ENCODE data around the gene DPY19L2.
"Not testable (repeated sequence)": the region's sequence is repeated elsewhere in the genome, so short reads cannot be mapped to it uniquely, and the experiment has no call there.

The DPY19L2 gene

DNA sequence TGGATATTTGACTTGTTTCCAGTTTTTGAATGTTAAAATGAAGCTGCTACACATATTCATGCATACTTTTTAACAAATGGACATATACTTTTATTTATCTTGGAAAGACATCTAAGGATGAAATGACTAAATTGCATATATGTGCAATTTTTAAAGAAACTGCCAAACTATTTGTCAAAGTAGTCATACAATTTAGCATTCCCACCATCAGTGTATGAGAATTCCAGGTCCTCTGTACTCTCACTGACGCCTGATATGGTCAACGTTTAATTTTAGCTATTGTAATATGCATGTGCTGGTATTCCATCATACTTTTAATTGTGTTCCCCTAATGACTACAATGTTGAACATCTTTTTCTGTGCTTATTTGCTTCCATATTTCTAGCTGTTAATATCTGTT, 22.5 kb upstream of the DPY19L2 start:
- not testable (repeated sequence) for H3K4me3 ChIP-seq (ENCODE audit: low read length); H3K9ac ChIP-seq (ENCODE audit: low read length); H3K9me3 ChIP-seq (ENCODE audit: control insufficient read depth, low read depth, low read length); H3K27ac ChIP-seq (ENCODE audit: low read length); H3K27me3 ChIP-seq (ENCODE audit: control insufficient read depth, insufficient read depth, low read length); H3K4me1 ChIP-seq (ENCODE audit: control insufficient read depth, low read depth, low read length); H3K36me3 ChIP-seq (ENCODE audit: control insufficient read depth, low read depth, low read length)

DNA sequence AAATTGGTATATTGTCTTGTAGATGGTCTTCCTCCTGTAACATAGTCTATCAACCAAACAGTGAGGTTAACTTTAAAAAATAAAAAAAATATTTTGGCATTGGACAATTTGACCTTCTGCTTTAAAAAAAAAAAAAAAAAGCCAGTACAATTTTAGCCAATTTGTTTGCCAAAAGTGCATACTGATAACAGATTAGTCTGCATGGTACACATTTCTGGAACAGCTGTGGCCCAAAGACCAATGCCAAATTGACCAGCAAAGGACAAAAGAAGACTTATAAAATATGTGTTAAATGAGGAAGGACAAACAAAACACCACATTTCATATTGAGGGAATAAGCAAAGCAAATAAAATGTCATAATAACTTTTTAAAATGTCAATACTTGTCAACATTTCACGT, 20.8 kb upstream of the DPY19L2 start:
- not testable (repeated sequence) for H3K9ac ChIP-seq (ENCODE audit: low read length); H3K9me3 ChIP-seq (ENCODE audit: control insufficient read depth, low read depth, low read length); H3K4me3 ChIP-seq (ENCODE audit: low read length); H3K36me3 ChIP-seq (ENCODE audit: control insufficient read depth, low read depth, low read length); H3K27ac ChIP-seq (ENCODE audit: low read length); H3K4me1 ChIP-seq (ENCODE audit: control insufficient read depth, low read depth, low read length); H3K27me3 ChIP-seq (ENCODE audit: control insufficient read depth, insufficient read depth, low read length)

DNA sequence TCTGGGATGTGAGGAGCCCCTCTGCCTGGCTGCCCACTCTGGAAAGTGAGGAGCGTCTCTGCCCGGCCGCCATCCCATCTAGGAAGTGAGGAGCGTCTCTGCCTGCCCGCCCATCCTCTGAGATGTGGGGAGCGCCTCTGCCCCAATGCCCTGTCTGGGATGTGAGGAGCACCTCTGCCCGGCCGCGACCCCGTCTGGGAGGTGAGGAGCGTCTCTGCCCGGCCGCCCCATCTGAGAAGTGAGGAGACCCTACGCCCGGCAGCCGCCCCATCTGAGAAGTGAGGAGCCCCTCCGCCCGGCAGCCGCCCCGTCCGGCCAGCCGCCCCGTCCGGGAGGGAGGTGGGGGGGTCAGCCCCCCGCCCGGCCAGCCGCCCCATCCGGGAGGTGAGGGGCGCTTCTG, 18.3 kb upstream of the DPY19L2 start:
- not testable (repeated sequence) for H3K4me1 ChIP-seq (ENCODE audit: control insufficient read depth, low read depth, low read length); H3K27me3 ChIP-seq (ENCODE audit: control insufficient read depth, insufficient read depth, low read length); H3K4me3 ChIP-seq (ENCODE audit: low read length); H3K9ac ChIP-seq (ENCODE audit: low read length); H3K27ac ChIP-seq (ENCODE audit: low read length); H3K36me3 ChIP-seq (ENCODE audit: control insufficient read depth, low read depth, low read length); H3K9me3 ChIP-seq (ENCODE audit: control insufficient read depth, low read depth, low read length)

DNA sequence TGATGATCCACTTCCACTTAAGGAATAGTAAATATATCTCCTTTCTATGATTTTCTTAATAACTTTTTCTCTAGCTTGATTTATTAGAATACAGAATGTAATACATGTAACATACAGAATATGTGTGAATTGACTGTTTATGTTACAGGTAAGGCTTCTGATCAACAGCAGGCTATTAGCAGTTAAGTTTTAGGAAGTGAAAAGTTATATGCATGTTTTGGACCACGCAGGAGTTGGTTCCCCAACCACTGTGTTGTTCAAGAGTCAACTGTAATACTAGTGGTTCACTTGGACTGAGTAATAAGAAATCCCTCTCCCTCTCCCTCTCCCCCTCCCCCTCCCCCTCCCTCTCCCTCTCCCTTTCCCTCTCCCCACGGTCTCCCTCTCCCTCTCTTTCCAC, 17.5 kb upstream of the DPY19L2 start:
- H3K9ac ChIP-seq (ENCODE audit: low read length); H3K4me1 ChIP-seq (ENCODE audit: control insufficient read depth, low read depth, low read length); H3K27me3 ChIP-seq (ENCODE audit: control insufficient read depth, insufficient read depth, low read length); H3K36me3 ChIP-seq (ENCODE audit: control insufficient read depth, low read depth, low read length); H3K27ac ChIP-seq (ENCODE audit: low read length); H3K4me3 ChIP-seq (ENCODE audit: low read length); H3K9me3 ChIP-seq (ENCODE audit: control insufficient read depth, low read depth, low read length): not testable (repeated sequence)

DNA sequence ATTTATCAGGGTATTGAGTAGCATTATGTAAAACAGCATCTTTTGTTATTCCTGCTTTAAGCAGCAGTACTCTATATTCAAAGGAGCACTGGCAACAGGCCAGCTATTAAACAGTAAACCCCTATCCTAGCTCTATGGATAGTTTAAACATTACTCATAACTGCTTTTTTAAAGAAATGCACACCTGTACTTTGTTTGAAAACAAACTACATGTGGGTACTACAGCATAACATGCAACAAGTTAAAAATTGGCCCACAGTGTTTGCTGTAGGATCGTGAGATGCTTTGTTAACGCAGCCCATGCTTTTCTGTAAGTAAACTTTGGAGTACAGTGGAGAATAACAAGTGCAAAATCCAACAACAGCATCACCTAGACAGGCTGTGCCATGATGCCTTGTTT, 14.3 kb upstream of the DPY19L2 start:
- H3K9me3 ChIP-seq (ENCODE audit: control insufficient read depth, low read depth, low read length); H3K36me3 ChIP-seq (ENCODE audit: control insufficient read depth, low read depth, low read length); H3K4me1 ChIP-seq (ENCODE audit: control insufficient read depth, low read depth, low read length); H3K27ac ChIP-seq (ENCODE audit: low read length); H3K4me3 ChIP-seq (ENCODE audit: low read length); H3K9ac ChIP-seq (ENCODE audit: low read length); H3K27me3 ChIP-seq (ENCODE audit: control insufficient read depth, insufficient read depth, low read length): not testable (repeated sequence)

DNA sequence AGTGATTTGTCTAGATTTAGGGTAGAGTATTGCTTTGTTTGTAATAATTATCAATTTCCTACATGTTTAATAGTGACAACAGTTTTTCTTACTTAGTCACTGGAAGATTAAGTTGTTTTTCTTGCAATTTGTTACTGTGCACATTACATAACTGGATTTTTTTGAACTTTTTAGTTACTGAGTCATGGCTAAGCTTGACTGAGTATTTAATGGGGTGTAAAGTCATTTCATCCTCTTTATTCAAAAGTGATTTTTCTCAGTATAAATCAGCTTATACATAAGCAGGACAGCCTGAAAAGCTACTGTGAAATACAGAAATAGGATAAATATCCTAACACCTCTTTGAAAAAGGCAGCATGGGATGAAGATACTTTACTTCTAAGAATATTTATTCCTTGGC, 12.5 kb upstream of the DPY19L2 start:
- not testable (repeated sequence) for H3K9ac ChIP-seq (ENCODE audit: low read length); H3K4me3 ChIP-seq (ENCODE audit: low read length); H3K27ac ChIP-seq (ENCODE audit: low read length); H3K27me3 ChIP-seq (ENCODE audit: control insufficient read depth, insufficient read depth, low read length); H3K9me3 ChIP-seq (ENCODE audit: control insufficient read depth, low read depth, low read length); H3K36me3 ChIP-seq (ENCODE audit: control insufficient read depth, low read depth, low read length); H3K4me1 ChIP-seq (ENCODE audit: control insufficient read depth, low read depth, low read length)

DNA sequence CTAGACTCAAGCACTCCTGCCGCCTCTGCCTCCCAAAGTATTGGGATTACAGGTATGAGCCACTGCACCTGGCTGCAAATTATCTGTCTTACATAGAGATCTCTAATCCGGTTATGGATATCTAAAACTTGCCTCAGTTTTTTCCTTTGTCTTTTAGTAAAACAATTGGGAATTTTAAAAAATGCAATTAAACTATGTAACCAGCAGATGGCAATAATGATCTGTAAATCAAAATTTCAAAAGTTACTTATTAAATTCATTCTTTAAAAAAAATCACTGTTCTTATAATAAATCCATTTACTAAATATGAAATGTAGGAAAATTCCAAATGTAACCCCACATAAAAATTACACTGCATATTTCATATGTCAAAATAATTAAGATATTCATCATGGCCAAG, 4.3 kb upstream of the DPY19L2 start:
- H3K9ac ChIP-seq (ENCODE audit: low read length); H3K36me3 ChIP-seq (ENCODE audit: control insufficient read depth, low read depth, low read length); H3K4me3 ChIP-seq (ENCODE audit: low read length); H3K27ac ChIP-seq (ENCODE audit: low read length); H3K4me1 ChIP-seq (ENCODE audit: control insufficient read depth, low read depth, low read length); H3K9me3 ChIP-seq (ENCODE audit: control insufficient read depth, low read depth, low read length): not testable (repeated sequence)
- peaks cover 17% of the 10 kb centered on the region for H3K27me3 ChIP-seq (ENCODE audit: control insufficient read depth, insufficient read depth, low read length)

DNA sequence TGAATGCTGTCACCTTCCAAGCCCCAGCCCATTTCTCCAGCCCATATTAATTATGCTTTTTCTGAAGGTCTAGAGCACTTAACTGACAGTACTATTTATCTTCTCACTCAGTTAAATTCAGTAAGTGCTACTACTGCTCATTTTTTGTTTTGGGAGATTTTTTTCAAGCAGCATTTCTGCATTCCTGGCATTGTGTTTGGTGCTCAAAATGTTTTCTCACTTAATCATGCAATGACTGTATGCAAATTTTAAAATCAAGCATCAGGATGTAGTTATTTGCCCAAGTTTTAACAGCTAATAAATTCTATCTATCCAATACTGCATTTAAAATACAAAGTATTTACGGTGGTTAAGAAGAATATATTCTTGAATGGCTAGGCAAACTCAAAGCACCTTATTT, 1.6 kb upstream of the DPY19L2 start:
- H3K4me3 ChIP-seq (ENCODE audit: low read length); H3K9me3 ChIP-seq (ENCODE audit: control insufficient read depth, low read depth, low read length); H3K4me1 ChIP-seq (ENCODE audit: control insufficient read depth, low read depth, low read length); H3K36me3 ChIP-seq (ENCODE audit: control insufficient read depth, low read depth, low read length); H3K9ac ChIP-seq (ENCODE audit: low read length); H3K27ac ChIP-seq (ENCODE audit: low read length): not testable (repeated sequence)
- peaks cover 25% of the 10 kb centered on the region for H3K27me3 ChIP-seq (ENCODE audit: control insufficient read depth, insufficient read depth, low read length)

DNA sequence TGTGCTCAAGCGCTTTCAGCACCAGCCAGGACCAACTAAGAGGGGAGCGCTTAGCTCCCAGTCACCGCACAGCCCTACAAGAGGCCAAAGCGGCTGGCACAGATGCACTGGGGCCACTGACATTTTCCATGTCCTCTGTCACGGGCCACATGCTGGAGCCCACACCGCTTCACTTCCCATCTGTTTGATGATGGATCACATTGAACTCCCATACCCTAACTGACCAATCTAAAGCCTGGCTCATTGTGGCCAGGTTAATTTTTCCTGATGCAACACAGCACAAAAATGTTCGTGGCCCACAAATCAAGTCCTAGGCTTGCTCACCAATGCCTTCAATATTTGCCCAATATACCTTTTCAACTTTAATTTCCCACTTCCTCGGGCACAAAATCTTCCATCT, 1.1 kb upstream of the DPY19L2 start:
- Histone ChIP-seq H3K4me3 (ENCODE audit: low read length) (peak overlapping the region; percentile 89), H3K27me3 (ENCODE audit: control insufficient read depth, insufficient read depth, low read length) (peaks cover 25% of the 10 kb centered on the region)
- not testable (repeated sequence) for H3K4me1 ChIP-seq (ENCODE audit: control insufficient read depth, low read depth, low read length); H3K9me3 ChIP-seq (ENCODE audit: control insufficient read depth, low read depth, low read length); H3K36me3 ChIP-seq (ENCODE audit: control insufficient read depth, low read depth, low read length); H3K27ac ChIP-seq (ENCODE audit: low read length); H3K9ac ChIP-seq (ENCODE audit: low read length)

DNA sequence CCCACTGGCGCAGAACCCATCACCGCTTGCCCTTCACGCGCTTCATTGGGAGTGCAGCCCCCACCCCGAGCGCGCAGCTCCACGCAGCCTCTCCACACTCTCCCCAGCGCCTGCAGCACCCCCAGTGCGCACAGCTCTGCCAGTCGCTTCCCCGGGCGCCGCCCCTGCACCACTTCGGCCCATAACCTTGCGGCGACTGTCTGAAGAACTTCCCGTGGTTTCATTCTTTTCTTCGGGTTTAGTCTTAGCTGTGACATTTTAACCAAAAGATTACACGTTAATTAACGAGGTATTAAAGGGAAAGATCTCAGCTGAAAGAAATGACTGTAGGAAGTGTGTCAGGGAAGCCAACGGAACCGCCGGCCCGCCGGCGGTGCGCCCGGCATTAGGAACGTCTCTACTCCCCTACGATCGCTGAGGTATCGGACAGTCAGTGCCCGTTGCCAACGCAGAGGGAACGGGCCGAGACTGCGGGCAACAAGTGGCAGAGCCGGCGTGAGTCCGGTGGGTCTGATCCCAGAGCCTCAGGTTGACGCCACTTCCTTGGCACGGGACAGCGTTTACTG, 590 bp upstream of the DPY19L2 start:
- not testable (repeated sequence) for H3K27ac ChIP-seq (ENCODE audit: low read length); H3K4me1 ChIP-seq (ENCODE audit: control insufficient read depth, low read depth, low read length); H3K36me3 ChIP-seq (ENCODE audit: control insufficient read depth, low read depth, low read length); H3K9me3 ChIP-seq (ENCODE audit: control insufficient read depth, low read depth, low read length)
- H3K9ac ChIP-seq (ENCODE audit: low read length) = peak overlapping the region; percentile 80
- peak overlapping the region; percentile 89 for H3K4me3 ChIP-seq (ENCODE audit: low read length)
- peaks cover 25% of the 10 kb centered on the region for H3K27me3 ChIP-seq (ENCODE audit: control insufficient read depth, insufficient read depth, low read length)

DNA sequence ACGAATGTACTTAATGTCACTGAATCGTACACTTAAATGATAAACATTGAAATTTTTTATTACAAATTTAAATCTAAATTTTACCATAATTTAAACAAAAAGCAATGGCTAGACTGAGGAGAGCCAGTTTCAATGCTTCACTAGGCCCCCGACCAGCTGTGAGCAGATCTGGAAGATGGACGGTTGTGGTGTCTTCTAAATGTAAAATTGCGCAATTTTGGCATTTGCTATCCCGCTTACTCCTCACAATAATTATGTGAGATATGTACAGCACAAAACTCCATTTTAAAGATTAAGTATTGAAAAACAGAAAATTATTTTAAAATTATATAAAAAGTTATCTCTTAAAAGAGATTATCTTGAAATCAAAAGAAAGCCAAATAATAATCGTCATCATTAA, 5.3 kb downstream of the DPY19L2 start:
- H3K9ac ChIP-seq (ENCODE audit: low read length); H3K27ac ChIP-seq (ENCODE audit: low read length); H3K4me3 ChIP-seq (ENCODE audit: low read length); H3K36me3 ChIP-seq (ENCODE audit: control insufficient read depth, low read depth, low read length); H3K9me3 ChIP-seq (ENCODE audit: control insufficient read depth, low read depth, low read length); H3K4me1 ChIP-seq (ENCODE audit: control insufficient read depth, low read depth, low read length); H3K27me3 ChIP-seq (ENCODE audit: control insufficient read depth, insufficient read depth, low read length): not testable (repeated sequence)

DNA sequence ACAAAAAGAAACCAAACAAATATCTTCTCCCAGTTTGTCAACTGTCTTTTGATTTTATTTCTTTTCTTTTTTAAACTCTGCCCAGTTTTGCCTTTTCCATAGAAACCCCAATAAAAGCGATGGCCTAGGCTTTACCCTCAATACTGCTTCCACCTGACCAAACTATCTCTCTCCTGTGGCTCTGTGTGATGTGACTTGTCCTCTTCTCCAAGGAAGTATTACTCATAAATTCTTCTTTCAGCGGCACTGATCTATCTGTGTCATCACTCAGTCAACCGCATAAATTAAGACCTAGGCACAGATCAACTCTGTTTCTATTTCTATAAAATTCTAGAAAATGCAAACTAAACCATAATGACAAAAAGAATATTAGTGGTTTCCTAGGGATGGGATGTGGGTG, 9.8 kb downstream of the DPY19L2 start:
- H3K4me1 ChIP-seq (ENCODE audit: control insufficient read depth, low read depth, low read length); H3K27ac ChIP-seq (ENCODE audit: low read length); H3K9ac ChIP-seq (ENCODE audit: low read length); H3K36me3 ChIP-seq (ENCODE audit: control insufficient read depth, low read depth, low read length); H3K9me3 ChIP-seq (ENCODE audit: control insufficient read depth, low read depth, low read length); H3K27me3 ChIP-seq (ENCODE audit: control insufficient read depth, insufficient read depth, low read length); H3K4me3 ChIP-seq (ENCODE audit: low read length): not testable (repeated sequence)

DNA sequence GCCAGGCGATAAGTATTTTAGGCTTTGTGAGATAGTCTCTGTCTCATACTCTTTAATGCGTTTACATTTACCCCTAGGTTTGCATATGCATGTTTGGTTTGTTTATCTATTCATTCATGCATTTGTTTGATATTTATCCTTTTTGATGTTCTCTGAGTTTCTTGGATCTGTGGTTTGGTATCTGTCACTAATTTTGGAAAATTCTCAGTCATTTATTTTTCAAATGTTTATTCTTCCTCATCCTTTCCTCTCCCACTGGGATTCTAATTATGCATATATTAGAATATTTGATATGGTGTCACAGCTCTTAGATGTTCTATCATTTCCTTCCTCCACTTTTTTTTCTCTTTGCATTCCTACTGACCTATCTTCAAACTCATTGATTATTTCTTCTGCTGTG, 11.9 kb downstream of the DPY19L2 start:
- not testable (repeated sequence) for H3K9me3 ChIP-seq (ENCODE audit: control insufficient read depth, low read depth, low read length); H3K27ac ChIP-seq (ENCODE audit: low read length); H3K9ac ChIP-seq (ENCODE audit: low read length); H3K4me1 ChIP-seq (ENCODE audit: control insufficient read depth, low read depth, low read length); H3K27me3 ChIP-seq (ENCODE audit: control insufficient read depth, insufficient read depth, low read length); H3K36me3 ChIP-seq (ENCODE audit: control insufficient read depth, low read depth, low read length); H3K4me3 ChIP-seq (ENCODE audit: low read length)
